CMK (cell line): Measurements from ENCODE around the gene LTO1.

Experiments
- DNase-seq: peaks from one replicate; pipeline ENCODE4 v3.0.0-alpha.2; 2010; ENCODE audit warnings: low read depth

The LTO1 gene

GRCh38 chr11:69657911-69658625 lies 17.1 kb downstream of the LTO1 start:
- DNase-seq, result no peak

DNA sequence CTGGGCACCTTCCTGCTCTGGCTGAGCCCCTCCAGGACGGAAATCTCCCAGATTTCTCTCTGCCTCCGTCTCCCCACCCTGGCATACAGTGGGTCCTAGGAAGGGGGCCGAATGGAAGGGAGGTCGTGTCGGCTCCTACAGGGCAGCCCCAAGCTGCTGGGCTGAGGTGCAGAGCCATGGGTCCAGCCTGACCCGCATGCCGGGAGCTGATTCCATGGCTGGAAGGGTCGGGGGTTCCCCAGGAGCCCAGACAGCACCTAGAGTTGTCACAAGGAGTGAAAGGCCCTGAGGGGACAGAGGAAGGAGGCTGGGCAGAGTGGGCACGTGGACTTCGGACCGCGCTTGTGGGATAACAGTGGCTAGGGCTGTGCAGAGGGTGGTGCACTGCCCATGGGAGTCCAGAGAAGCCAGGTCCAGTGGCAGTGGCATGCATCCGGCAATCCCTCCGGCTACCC lies 17.7 kb downstream of the LTO1 start:
- no peak for DNase-seq

DNA sequence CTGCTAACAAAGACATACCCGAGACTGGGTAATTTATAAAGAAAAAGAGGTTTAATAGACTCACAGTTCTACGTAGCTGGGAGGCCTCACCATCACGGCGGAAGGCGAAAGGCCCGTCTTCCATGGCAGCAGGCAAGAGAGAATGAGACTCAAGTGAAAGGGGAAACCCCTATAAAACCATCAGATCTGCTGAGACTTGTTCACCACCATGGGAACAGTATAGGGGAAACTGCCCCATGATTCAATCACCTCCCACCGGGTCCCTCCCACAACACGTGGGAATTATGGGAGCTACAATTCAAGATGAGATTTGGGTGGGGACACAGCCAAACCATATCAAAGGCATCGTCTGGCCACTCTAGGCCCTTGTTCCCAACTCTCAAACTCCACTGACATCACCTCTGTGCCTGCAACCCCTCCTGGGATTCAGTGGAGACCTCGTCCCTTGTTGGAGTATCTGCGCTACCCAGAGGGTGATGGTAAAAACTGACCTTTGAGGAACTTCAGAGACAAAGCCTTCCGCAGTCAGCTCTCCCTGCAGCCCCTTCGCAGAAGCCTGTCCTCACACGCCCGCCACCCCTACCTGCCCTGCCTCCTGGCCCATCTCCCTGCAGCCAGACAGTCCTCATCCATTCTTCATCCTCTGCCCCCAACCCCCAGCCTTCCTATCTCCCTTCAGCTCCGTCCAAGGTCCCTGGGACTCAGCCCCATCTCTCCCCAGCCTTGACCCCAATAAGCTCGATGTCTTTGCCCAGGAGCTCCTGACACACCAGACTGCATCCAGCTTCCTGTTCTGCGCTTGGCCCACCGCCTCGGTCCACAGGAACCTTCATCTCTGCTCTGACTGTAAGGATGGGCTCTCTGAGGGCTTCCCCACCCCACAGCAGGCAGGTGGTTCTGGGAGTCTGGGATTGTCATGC lies 18.4 kb downstream of the LTO1 start:
- DNase-seq, result no peak

DNA sequence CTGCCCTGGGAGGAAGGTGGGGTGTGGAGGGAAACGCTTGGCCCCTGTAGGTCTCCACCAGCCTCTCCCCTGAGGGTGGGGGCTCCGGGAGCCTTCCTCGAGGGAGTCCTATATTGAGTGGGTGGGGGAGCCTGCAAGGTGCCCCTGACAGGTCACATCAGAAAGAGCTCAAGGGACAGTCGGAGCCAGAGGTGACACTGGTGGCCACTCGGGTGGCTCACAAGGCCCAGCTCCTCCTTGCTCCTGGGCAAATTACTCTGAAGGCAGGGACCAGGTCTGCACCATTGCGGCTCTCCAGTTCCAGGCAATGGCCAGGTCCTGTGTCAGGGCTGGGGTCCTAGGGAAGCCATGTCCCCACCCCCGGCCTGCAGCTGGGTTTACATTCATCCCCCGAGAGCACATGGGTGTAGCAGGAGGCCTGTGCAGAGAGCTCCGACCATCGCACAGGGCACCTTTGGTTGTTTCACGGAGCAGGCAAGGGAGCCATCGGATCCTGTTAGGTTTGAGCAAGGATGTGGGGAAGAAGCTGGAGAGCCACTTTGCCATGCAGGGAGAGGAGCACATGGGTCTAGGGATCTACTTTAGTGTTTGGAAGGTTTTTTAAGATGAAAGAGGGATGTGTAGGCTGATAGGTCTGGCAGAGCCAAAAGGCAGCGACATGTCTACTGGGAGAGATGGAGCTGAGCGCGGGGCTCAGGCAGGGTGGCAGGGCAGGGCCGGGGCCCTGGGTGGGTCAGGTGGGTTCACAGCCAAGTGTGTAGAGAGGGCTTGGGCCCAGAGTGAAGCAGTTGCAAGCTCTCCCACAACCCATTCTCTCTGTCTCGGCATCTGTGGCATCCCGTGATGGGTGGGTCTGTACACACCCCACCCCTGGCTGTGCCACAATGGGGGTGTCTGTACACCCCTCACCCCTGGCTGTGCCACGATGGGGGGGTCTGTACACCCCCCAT lies 19.4 kb downstream of the LTO1 start:
- no peak for DNase-seq

GRCh38 chr11:69654660-69655478 lies 20.3 kb downstream of the LTO1 start:
- no peak for DNase-seq

DNA sequence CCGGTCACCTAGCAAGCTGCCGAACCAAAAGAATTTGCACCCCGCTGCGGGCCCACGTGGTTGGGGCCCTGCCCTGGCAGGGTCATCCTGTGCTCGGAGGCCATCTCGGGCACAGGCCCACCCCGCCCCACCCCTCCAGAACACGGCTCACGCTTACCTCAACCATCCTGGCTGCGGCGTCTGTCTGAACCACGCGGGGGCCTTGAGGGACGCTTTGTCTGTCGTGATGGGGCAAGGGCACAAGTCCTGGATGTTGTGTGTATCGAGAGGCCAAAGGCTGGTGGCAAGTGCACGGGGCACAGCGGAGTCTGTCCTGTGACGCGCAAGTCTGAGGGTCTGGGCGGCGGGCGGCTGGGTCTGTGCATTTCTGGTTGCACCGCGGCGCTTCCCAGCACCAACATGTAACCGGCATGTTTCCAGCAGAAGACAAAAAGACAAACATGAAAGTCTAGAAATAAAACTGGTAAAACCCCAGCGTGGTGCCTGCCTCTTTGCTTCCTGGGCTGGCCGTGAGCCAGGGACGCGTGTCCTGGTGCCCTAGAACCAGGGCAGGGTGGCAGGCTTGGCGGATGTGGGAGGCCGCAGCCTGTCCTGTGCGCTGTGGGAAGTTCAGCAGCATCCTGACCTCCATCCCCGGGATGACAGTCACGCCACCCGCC lies 21.0 kb downstream of the LTO1 start:
- no peak for DNase-seq

DNA sequence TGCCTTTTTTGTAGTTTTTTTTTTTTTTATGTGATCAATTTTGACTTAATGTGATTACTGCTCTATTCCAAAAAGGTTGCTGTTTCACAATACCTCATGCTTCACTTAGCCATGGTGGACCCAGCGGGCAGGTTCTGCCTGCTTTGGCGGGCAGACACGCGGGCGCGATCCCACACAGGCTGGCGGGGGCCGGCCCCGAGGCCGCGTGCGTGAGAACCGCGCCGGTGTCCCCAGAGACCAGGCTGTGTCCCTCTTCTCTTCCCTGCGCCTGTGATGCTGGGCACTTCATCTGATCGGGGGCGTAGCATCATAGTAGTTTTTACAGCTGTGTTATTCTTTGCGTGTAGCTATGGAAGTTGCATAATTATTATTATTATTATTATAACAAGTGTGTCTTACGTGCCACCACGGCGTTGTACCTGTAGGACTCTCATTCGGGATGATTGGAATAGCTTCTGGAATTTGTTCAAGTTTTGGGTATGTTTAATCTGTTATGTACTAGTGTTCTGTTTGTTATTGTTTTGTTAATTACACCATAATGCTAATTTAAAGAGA lies 21.7 kb downstream of the LTO1 start:
- DNase-seq, result no peak

DNA sequence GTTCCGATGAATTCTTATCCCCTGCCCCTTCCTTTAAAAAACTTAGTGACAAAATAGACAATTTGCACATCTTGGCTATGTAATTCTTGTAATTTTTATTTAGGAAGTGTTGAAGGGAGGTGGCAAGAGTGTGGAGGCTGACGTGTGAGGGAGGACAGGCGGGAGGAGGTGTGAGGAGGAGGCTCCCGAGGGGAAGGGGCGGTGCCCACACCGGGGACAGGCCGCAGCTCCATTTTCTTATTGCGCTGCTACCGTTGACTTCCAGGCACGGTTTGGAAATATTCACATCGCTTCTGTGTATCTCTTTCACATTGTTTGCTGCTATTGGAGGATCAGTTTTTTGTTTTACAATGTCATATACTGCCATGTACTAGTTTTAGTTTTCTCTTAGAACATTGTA lies 22.2 kb downstream of the LTO1 start:
- no peak for DNase-seq

- DNase-seq, result no peak
Observed at GRCh38 chr11:69651834-69652620, 23.1 kb downstream of the LTO1 start.

- no peak for DNase-seq
Observed at GRCh38 chr11:69650832-69651344, 24.3 kb downstream of the LTO1 start.

- DNase-seq, result no peak
Observed at GRCh38 chr11:69650081-69650831, 24.9 kb downstream of the LTO1 start.

- DNase-seq, result no peak
Observed at GRCh38 chr11:69649576-69649900, 25.6 kb downstream of the LTO1 start.

DNA sequence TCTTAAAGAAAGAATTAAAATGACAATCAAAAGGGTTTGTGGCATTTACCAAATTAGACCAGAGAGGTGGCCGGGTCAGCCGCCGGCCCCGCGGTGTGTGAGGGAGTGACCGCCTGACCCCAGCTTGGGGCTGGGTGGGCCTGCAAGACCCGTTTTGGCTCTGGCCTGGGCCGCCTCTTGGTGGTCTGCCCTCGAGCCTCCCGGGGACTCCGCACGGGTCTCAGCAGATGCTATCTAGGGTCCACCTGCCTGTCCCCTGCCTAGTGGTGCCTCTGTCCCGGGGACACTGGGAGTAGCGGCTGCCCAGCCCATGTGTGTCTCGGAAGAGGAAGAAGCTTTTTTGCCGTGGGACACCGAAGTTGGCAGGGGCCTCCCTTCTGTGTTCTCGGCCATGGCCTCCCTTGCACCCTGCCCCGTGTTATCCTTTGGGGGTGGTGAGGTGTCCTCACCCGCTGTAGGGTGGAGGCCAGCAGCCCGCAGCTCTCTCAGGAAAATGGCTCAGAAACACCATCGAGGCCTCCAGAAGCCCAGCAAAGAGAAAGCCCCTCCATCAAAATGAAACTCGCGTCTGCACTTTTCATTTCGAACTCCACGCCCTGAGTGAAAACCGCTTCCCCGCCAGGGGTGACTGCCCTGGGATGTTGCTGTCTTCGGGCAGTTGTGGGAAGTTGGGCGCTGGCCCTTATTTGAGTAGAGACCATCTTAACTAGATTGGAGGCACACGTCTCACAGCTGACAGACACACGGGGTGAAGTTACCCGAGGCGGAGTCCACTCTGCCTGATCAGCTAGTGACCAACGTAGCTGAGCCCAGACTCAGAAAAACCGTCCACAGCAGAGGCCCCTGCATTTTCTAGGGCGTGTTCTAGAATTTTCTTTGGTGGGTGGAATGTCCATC lies 26.2 kb downstream of the LTO1 start:
- DNase-seq, result no peak

DNA sequence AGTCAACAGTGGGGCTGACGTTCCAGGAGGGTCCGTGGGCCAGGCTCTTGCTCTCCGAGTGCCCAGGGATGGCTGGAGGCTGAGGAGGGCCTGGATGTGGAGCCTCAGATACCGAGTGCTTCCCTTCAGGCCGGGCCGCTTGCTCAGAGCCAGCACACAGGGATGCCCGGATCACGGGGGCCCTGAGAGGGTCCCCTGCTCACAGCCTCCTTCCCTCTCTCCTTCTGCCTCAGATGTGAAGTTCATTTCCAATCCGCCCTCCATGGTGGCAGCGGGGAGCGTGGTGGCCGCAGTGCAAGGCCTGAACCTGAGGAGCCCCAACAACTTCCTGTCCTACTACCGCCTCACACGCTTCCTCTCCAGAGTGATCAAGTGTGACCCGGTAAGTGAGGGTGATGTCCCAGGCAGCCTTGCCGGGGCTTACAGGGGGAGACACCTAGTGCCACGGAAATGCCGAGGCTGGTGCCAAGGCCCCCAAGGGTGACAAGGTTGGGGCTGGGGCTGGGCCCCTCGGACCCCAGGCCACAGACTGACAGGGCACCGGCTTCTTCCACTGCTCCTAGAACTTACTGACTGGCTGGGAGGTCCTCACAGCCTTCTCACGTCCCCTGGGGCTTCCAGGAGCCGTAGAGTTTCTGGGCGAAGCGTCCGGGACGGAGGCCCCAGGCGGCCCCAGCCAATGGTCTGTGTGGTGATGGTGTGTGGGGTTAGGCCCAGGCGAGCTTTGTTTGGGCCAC lies 27.2 kb downstream of the LTO1 start:
- no peak for DNase-seq

DNA sequence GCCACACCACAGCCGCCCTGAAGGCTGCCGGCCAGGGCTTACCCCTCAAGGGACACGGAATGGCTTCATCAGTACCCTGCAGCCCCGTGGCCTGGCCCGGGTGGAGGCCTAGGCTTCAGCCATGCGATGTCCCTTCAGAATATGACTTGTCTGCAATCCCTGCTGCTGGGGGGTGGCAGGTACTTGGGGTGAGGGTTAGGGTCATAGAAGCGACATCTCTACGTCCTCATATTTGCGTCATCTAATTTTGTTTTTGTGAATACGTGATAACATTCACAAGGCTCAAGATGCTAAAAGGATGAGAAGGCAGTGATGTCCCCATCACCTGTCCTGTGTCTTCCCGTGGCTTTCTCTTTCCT lies 27.8 kb downstream of the LTO1 start:
- no peak for DNase-seq

DNA sequence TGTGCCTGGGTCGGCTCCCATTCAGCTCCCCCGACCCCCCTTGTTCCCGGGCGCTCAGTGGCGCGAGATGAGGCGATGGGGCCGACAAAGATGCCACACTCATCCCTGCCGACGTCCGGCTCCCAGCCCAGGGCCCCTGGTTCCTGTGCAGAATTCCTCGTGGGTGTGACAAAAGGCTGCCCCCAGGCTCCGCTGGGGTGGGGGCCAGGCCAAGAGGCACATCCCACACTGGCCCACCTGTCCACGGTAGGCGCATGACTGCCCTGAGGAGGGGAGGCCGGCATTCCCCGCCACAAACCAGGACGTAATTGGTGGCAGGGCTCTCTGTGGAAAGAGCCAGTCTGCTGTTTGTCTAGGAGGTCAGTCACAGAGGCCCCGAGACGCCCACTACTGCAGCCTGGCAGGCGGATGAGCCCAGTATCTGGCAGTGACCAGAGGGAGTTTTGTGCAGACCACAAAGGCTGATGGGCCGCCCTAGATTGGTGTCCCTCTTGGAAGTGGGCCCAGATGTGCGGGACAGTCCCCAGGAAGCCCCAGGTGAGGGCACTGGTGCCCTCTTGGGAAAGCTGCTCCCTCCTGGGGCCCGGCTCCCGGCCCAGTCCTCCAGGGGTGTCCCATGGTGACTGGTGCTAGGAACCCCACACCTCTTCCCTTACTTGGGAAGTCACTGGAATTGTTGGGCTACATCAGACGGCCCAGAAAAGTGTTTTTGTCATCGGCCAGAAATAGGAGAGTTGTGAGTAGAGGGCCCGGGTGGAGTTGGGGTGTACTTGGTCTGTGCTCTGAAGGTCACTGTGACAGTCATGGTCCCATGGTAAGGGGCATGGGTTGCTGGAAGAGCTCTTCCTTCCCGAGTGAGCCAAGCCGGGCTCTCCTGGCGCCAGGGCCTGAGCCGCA lies 28.4 kb downstream of the LTO1 start:
- DNase-seq, result no peak
